ENCODE measurements around the gene LIN7A.

DNA sequence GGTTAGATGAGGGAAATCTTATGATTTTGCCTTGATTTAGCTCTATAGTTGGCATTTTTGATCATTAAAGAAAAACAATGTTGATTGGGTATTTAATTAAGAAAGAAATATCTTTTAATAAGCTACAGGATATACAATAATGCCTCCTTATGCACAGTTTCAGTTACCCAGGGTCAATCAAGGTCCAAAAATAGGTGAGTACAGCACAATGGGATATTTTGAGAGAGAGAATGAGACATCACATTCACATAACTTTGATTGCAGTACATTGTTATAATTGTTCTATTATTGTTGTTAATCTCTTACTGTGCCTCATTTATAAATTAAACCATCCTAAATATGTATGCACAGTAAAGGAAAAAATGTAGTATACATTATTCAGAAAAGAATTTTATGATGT, 118.9 kb downstream of the LIN7A start:
- TF ChIP-seq, protein P1, sequence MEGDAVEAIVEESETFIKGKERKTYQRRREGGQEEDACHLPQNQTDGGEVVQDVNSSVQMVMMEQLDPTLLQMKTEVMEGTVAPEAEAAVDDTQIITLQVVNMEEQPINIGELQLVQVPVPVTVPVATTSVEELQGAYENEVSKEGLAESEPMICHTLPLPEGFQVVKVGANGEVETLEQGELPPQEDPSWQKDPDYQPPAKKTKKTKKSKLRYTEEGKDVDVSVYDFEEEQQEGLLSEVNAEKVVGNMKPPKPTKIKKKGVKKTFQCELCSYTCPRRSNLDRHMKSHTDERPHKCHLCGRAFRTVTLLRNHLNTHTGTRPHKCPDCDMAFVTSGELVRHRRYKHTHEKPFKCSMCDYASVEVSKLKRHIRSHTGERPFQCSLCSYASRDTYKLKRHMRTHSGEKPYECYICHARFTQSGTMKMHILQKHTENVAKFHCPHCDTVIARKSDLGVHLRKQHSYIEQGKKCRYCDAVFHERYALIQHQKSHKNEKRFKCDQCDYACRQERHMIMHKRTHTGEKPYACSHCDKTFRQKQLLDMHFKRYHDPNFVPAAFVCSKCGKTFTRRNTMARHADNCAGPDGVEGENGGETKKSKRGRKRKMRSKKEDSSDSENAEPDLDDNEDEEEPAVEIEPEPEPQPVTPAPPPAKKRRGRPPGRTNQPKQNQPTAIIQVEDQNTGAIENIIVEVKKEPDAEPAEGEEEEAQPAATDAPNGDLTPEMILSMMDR (IDR thresholded peaks at IDR 0.05): no peak
- TF ChIP-seq POLR2A (IDR thresholded peaks at IDR 0.05; ENCODE audit: low read depth): no peak

Data from esophagus muscularis mucosa (tissue), 3 donors.